IPS DF 6.9 (cell line): ENCODE data around the gene CLPTM1.

Experiments
- DNase-seq: peaks from one replicate; pipeline ENCODE4 v3.0.0-alpha.2; 2013; ENCODE audit warnings: low read depth, low spot score
- H3K27ac ChIP-seq: one replicate; pipeline ENCODE4 v1.5.1; 2013; ENCODE audit warnings: low read length, control low read depth
- H3K27me3 ChIP-seq: 2 replicates; pipeline ENCODE4 v1.6.1; 2013; ENCODE audit warnings: mild to moderate bottlenecking, low read length; ENCODE audit not compliant: control insufficient read depth, insufficient read depth
- H3K36me3 ChIP-seq: 2 replicates; pipeline ENCODE4 v1.6.1; 2013; ENCODE audit warnings: low read length; ENCODE audit not compliant: control insufficient read depth, insufficient read depth
- H3K4me1 ChIP-seq: 2 replicates; pipeline ENCODE4 v1.6.1; 2013; ENCODE audit warnings: low read length; ENCODE audit not compliant: control insufficient read depth, insufficient read depth
- H3K4me3 ChIP-seq: 2 replicates; pipeline ENCODE4 v1.5.1; 2013; ENCODE audit warnings: mild to moderate bottlenecking, low read length
- H3K9me3 ChIP-seq: 2 replicates; pipeline ENCODE4 v1.6.1; 2013; ENCODE audit warnings: low read length, inconsistent platforms; ENCODE audit not compliant: control insufficient read depth, insufficient read depth
- WGBS: extraction: QIAGEN DNeasy Blood & Tissue Kit; methylation state at CpG from one replicate; pipeline ENCODE4 v1.1.7; 2013; ENCODE audit warnings: mixed read lengths, missing lambda C conversion rate; ENCODE audit not compliant: insufficient read length, insufficient coverage; 5-methylcytosine and 5-hydroxymethylcytosine counted together

CLPTM1 gene

GRCh38 chr19:45035755-45036154, 80.6 kb downstream of the CLPTM1 start:
- Histone ChIP-seq H3K27ac (no peak overlapping the region), H3K36me3 (peaks cover 4% of the 10 kb centered on the region; the same call in 1 of the 2 replicates), H3K27me3 (no peaks in the 10 kb centered on the region), H3K4me1 (no peaks in the 10 kb centered on the region), H3K4me3 (no peak overlapping the region), H3K9me3 (no peaks in the 10 kb centered on the region)
- WGBS, result no CpG with 5 or more reads among the region's 6 CpGs
- DNase-seq, result no peak

GRCh38 chr19:45037393-45038169, 82.4 kb downstream of the CLPTM1 start:
- no peaks in the 10 kb centered on the region for H3K27me3 ChIP-seq
- no peak overlapping the region for H3K4me3 ChIP-seq
- H3K27ac ChIP-seq, result no peak overlapping the region
- H3K4me1 ChIP-seq, result no peaks in the 10 kb centered on the region
- WGBS, result no CpG with 5 or more reads among the region's 37 CpGs
- peaks cover 10% of the 10 kb centered on the region for H3K36me3 ChIP-seq
- no peak for DNase-seq
- H3K9me3 ChIP-seq, result no peaks in the 10 kb centered on the region

- no CpG with 5 or more reads among the region's 62 CpGs for WGBS
These were observed 84.0 kb downstream of the CLPTM1 start, which contains the start of gene CLASRP for GRCh38 chr19:45038931-45039893. Gene CLASRP (plus strand): TSS chr19:45039045. CDS start chr19:45040213, 1,168 bp downstream.

GRCh38 chr19:45040059-45040771, 85.0 kb downstream of the CLPTM1 start:
- Histone ChIP-seq H3K27me3 (no peaks in the 10 kb centered on the region), H3K36me3 (peaks cover 15% of the 10 kb centered on the region), H3K4me1 (no peaks in the 10 kb centered on the region), H3K27ac (no peak overlapping the region), H3K9me3 (no peaks in the 10 kb centered on the region), H3K4me3 (no peak overlapping the region)
- WGBS, result 100% methylated on average over 7 of the region's 19 CpGs
- no peak for DNase-seq

More at GRCh38 chr19:45038931-45039893, 84.0 kb downstream of the CLPTM1 start, which contains the start of gene CLASRP:
- H3K4me1 ChIP-seq, result no peaks in the 10 kb centered on the region
- peaks cover 9% of the 10 kb centered on the region for H3K36me3 ChIP-seq
- H3K4me3 ChIP-seq, result peak within 1 kb of the TSS; percentile 100
- no peak within 1 kb of the TSS for H3K27ac ChIP-seq
- H3K27me3 ChIP-seq, result no peaks in the 10 kb centered on the region
- H3K9me3 ChIP-seq, result no peaks in the 10 kb centered on the region
- DNase-seq, result peak; percentile 50

- no peaks in the 10 kb centered on the region for H3K27me3 ChIP-seq
- DNase-seq, result no peak
- H3K27ac ChIP-seq, result no peak overlapping the region
- peaks cover 18% of the 10 kb centered on the region for H3K36me3 ChIP-seq
- WGBS, result no CpG with 5 or more reads among the region's 6 CpGs
- H3K4me1 ChIP-seq, result no peaks in the 10 kb centered on the region
- no peak overlapping the region for H3K4me3 ChIP-seq
- H3K9me3 ChIP-seq, result no peaks in the 10 kb centered on the region
These were observed 85.9 kb downstream of the CLPTM1 start for GRCh38 chr19:45041125-45041524.
